BLaER1 (cell line): ENCODE data around the gene LMF2.
"Not testable (repeated sequence)": the region's sequence is repeated elsewhere in the genome, so short reads cannot be mapped to it uniquely, and the experiment has no call there.

Experiments used
- H3K27ac ChIP-seq: shearing (Covaris generic); formaldehyde crosslinking; 2 replicates; pipeline ENCODE4 v1.8.1; 2022
- H3K27me3 ChIP-seq: shearing (Covaris generic); formaldehyde crosslinking; 2 replicates; pipeline ENCODE4 v1.8.1; 2022
- H3K36me3 ChIP-seq: shearing (Covaris generic); formaldehyde crosslinking; 2 replicates; pipeline ENCODE4 v1.8.1; 2022
- H3K4me1 ChIP-seq: shearing (Covaris generic); formaldehyde crosslinking; 2 replicates; pipeline ENCODE4 v1.8.1; 2022
- H3K4me2 ChIP-seq: shearing (Covaris generic); formaldehyde crosslinking; 2 replicates; pipeline ENCODE4 v1.8.1; 2022
- H3K4me3 ChIP-seq: shearing (Covaris generic); formaldehyde crosslinking; 2 replicates; pipeline ENCODE4 v1.8.1; 2022
- H3K9ac ChIP-seq: shearing (Covaris generic); formaldehyde crosslinking; 2 replicates; pipeline ENCODE4 v1.8.1; 2022
- H3K9me3 ChIP-seq: shearing (Covaris generic); formaldehyde crosslinking; 2 replicates; pipeline ENCODE4 v1.8.1; 2022
- H4K20me1 ChIP-seq: shearing (Covaris generic); formaldehyde crosslinking; 2 replicates; pipeline ENCODE4 v1.8.1; 2022
- Cebpa-rat ChIP-seq: shearing (Covaris generic); IDR thresholded peaks from 2 replicates; pipeline ENCODE4 v1.8.1; 2022

LMF2 gene

GRCh38 chr22:50546326-50547262, 39.1 kb upstream of the LMF2 start:
- TF ChIP-seq Cebpa-rat = no peak
- Histone ChIP-seq H3K27ac (0 out of 2 replicates have a peak overlapping the region, but pooled peaks have one; percentile 46), H3K9ac (no peak overlapping the region), H3K4me3 (no peak overlapping the region), H3K27me3 (peaks cover 18% of the 10 kb centered on the region), H3K36me3 (no peaks in the 10 kb centered on the region), H4K20me1 (peaks cover 14% of the 10 kb centered on the region; the same call in 1 of the 2 replicates), H3K9me3 (no peaks in the 10 kb centered on the region), H3K4me2 (peak overlapping the region; percentile 100), H3K4me1 (peaks cover 68% of the 10 kb centered on the region)

GRCh38 chr22:50545522-50546325, 38.2 kb upstream of the LMF2 start, which contains the start of gene KLHDC7B:
Gene KLHDC7B (plus strand): TSS chr22:50545899. CDS start chr22:50546244, 345 bp downstream.
- Histone ChIP-seq H3K4me3 (no peak within 1 kb of the TSS), H3K27me3 (peaks cover 18% of the 10 kb centered on the region), H3K4me2 (peak within 1 kb of the TSS; percentile 100), H4K20me1 (peaks cover 14% of the 10 kb centered on the region; the same call in 1 of the 2 replicates), H3K36me3 (no peaks in the 10 kb centered on the region), H3K4me1 (peaks cover 68% of the 10 kb centered on the region), H3K9me3 (no peaks in the 10 kb centered on the region), H3K27ac (no peak within 1 kb of the TSS), H3K9ac (no peak within 1 kb of the TSS)
- TF ChIP-seq Cebpa-rat = no peak

GRCh38 chr22:50544746-50545253, 37.3 kb upstream of the LMF2 start:
- no peak for TF ChIP-seq Cebpa-rat
- Histone ChIP-seq H3K9me3 (no peaks in the 10 kb centered on the region), H3K27me3 (peaks cover 18% of the 10 kb centered on the region), H3K27ac (no peak overlapping the region), H3K9ac (no peak overlapping the region), H3K4me1 (peaks cover 67% of the 10 kb centered on the region), H3K36me3 (no peaks in the 10 kb centered on the region), H3K4me2 (peak overlapping the region; percentile 88), H3K4me3 (0 out of 2 replicates have a peak overlapping the region, but pooled peaks have one; percentile 40), H4K20me1 (peaks cover 14% of the 10 kb centered on the region; the same call in 1 of the 2 replicates)

- H3K4me3 ChIP-seq = peak overlapping the region; percentile 40; the same call in 1 of the 2 replicates
- H3K4me1 ChIP-seq = peaks cover 67% of the 10 kb centered on the region
- no peak for TF ChIP-seq Cebpa-rat
- peak overlapping the region; percentile 88 for H3K4me2 ChIP-seq
- H3K9ac ChIP-seq = no peak overlapping the region
- H3K9me3 ChIP-seq = no peaks in the 10 kb centered on the region
- H3K36me3 ChIP-seq = no peaks in the 10 kb centered on the region
- peaks cover 14% of the 10 kb centered on the region; the same call in 1 of the 2 replicates for H4K20me1 ChIP-seq
- H3K27ac ChIP-seq = no peak overlapping the region
- H3K27me3 ChIP-seq = peaks cover 18% of the 10 kb centered on the region
Observed at GRCh38 chr22:50544078-50544745, 36.7 kb upstream of the LMF2 start.

GRCh38 chr22:50542416-50542927, 35.0 kb upstream of the LMF2 start:
- Histone ChIP-seq H4K20me1 (peaks cover 14% of the 10 kb centered on the region; the same call in 1 of the 2 replicates), H3K36me3 (no peaks in the 10 kb centered on the region), H3K9ac (no peak overlapping the region), H3K4me1 (peaks cover 55% of the 10 kb centered on the region), H3K4me2 (no peak overlapping the region), H3K27me3 (peaks cover 18% of the 10 kb centered on the region), H3K4me3 (no peak overlapping the region), H3K27ac (no peak overlapping the region), H3K9me3 (no peaks in the 10 kb centered on the region)
- TF ChIP-seq Cebpa-rat = no peak

- not testable (repeated sequence) for H3K9ac ChIP-seq, H3K4me2 ChIP-seq
- peaks cover 46% of the 10 kb centered on the region for H3K4me1 ChIP-seq
Observed at GRCh38 chr22:50541667-50542026, 34.1 kb upstream of the LMF2 start.

GRCh38 chr22:50540381-50540780, 32.9 kb upstream of the LMF2 start:
- Histone ChIP-seq H3K27ac (no peak overlapping the region), H4K20me1 (no peaks in the 10 kb centered on the region), H3K4me1 (peaks cover 34% of the 10 kb centered on the region), H3K9me3 (no peaks in the 10 kb centered on the region), H3K9ac (no peak overlapping the region), H3K36me3 (no peaks in the 10 kb centered on the region), H3K4me2 (no peak overlapping the region), H3K27me3 (peaks cover 17% of the 10 kb centered on the region), H3K4me3 (no peak overlapping the region)
- TF ChIP-seq Cebpa-rat = no peak

More at GRCh38 chr22:50541667-50542026, 34.1 kb upstream of the LMF2 start:
- not testable (repeated sequence) for H3K27ac ChIP-seq, H4K20me1 ChIP-seq, H3K9me3 ChIP-seq, H3K4me3 ChIP-seq, H3K36me3 ChIP-seq
- H3K27me3 ChIP-seq = peaks cover 18% of the 10 kb centered on the region

- Histone ChIP-seq H3K27ac (no peak overlapping the region), H3K27me3 (peaks cover 17% of the 10 kb centered on the region), H3K4me3 (no peak overlapping the region), H3K9ac (no peak overlapping the region), H3K4me2 (no peak overlapping the region), H3K9me3 (no peaks in the 10 kb centered on the region), H4K20me1 (no peaks in the 10 kb centered on the region; the same call in 1 of the 2 replicates), H3K4me1 (peaks cover 16% of the 10 kb centered on the region), H3K36me3 (no peaks in the 10 kb centered on the region)
- TF ChIP-seq Cebpa-rat = no peak
Observed at GRCh38 chr22:50537765-50538164, 30.3 kb upstream of the LMF2 start.

GRCh38 chr22:50536226-50536625, 28.7 kb upstream of the LMF2 start:
- Histone ChIP-seq H3K4me2 (no peak overlapping the region), H3K9me3 (no peaks in the 10 kb centered on the region)
- TF ChIP-seq Cebpa-rat = no peak

More at GRCh38 chr22:50536226-50536625, 28.7 kb upstream of the LMF2 start:
- peaks cover 32% of the 10 kb centered on the region for H3K27me3 ChIP-seq
- H3K4me3 ChIP-seq = no peak overlapping the region
- peaks cover 10% of the 10 kb centered on the region for H4K20me1 ChIP-seq
- H3K9ac ChIP-seq = no peak overlapping the region
- H3K36me3 ChIP-seq = no peaks in the 10 kb centered on the region
- no peak overlapping the region for H3K27ac ChIP-seq
- peaks cover 19% of the 10 kb centered on the region for H3K4me1 ChIP-seq
